T-helper 1 cell treated with Interleukin-12 subunit alpha and Interleukin-12 subunit beta and Interleukin-4 antibody, amounts not matched to agents 30 μg/mL and 1 μg/mL, for 36 hours (primary cell): ENCODE data around the gene ACACB.

Experiments
- H3K27ac Mint-ChIP-seq: one replicate; pipeline ENCODE4 v1.8.0; 2021; ENCODE audit warnings: mild to moderate bottlenecking, mixed read lengths
- H3K27me3 Mint-ChIP-seq: one replicate; pipeline ENCODE4 v1.8.0; 2021; ENCODE audit warnings: low read depth, mixed read lengths
- H3K36me3 Mint-ChIP-seq: one replicate; pipeline ENCODE4 v1.8.0; 2021; ENCODE audit warnings: low read depth, mixed read lengths
- H3K4me1 Mint-ChIP-seq: one replicate; pipeline ENCODE4 v1.8.0; 2021; ENCODE audit warnings: low read depth, mixed read lengths
- H3K4me3 Mint-ChIP-seq: one replicate; pipeline ENCODE4 v1.8.0; 2021; ENCODE audit warnings: mild to moderate bottlenecking, moderate library complexity, mixed read lengths
- H3K9me3 Mint-ChIP-seq: one replicate; pipeline ENCODE4 v1.8.0; 2021; ENCODE audit warnings: mixed read lengths

The ACACB gene

DNA sequence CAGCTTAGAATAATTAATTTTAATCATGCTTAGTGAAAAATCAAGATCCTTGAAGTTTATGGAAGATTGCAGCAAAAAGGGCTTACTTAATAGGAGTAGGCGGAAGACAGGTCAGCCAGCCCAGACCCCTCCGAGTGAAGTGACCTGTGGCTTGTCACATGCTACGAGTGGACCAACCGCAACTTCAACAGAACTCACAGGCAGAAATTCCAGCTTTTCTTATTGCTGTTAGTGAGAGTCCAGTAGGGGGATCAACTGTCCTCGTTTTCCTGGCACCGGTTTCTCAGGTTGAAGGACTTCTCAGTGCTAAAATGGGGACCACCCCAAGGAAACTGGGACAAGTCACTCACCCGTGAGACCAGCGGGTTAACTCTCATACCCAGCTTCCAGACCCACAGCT, 72.9 kb downstream of the ACACB start:
- Mint-ChIP-seq H3K27ac (no peak overlapping the region), H3K4me1 (no peaks in the 10 kb centered on the region), H3K4me3 (no peak overlapping the region), H3K36me3 (no peaks in the 10 kb centered on the region), H3K27me3 (no peaks in the 10 kb centered on the region), H3K9me3 (no peaks in the 10 kb centered on the region)

DNA sequence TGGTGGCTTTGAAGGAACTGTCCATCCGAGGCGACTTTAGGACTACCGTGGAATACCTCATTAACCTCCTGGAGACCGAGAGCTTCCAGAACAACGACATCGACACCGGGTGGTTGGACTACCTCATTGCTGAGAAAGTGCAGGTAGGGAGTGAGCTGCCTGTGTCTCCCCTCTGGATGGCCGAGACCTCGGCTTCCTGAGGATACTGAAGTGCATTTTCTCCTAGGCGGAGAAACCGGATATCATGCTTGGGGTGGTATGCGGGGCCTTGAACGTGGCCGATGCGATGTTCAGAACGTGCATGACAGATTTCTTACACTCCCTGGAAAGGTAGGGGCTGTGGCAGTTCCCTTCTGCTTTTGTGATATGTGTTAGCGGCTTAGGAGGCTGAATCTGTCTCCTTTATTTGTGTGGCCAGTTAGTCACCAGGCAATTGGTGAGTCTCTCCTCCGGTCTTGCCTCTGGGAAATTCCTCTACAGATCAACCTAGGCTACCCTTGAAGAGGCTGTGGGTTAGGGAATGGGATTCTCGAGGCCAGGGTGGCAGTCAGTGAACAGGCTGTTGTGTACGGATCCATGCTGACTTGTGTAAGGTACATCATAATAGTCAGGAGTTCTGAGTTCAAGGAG, 75.3 kb downstream of the ACACB start:
- Mint-ChIP-seq H3K27me3 (no peaks in the 10 kb centered on the region), H3K4me1 (no peaks in the 10 kb centered on the region), H3K27ac (no peak overlapping the region), H3K9me3 (no peaks in the 10 kb centered on the region), H3K36me3 (peaks cover 1% of the 10 kb centered on the region), H3K4me3 (no peak overlapping the region)

DNA sequence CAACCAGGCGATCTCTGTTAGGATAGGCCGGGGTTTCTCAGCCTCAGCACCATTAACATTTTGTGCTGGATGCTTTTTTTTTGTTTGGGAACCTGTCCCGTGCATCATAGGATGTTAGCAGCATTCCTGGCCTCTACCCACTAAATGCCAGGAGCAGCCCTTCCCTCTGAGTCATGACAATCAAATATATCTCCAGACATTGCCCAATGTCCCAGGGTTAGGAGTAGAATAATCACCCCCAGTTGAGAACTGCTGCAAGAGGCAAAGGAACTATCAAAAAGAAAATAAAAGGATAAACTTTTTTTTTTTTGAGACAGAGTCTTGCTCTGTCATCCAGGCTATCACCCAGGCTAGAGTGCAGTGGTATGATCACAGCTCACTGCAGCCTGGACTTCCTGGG, 76.0 kb downstream of the ACACB start:
- Mint-ChIP-seq H3K9me3 (no peaks in the 10 kb centered on the region), H3K36me3 (peaks cover 1% of the 10 kb centered on the region), H3K27me3 (no peaks in the 10 kb centered on the region), H3K4me1 (no peaks in the 10 kb centered on the region), H3K27ac (no peak overlapping the region), H3K4me3 (no peak overlapping the region)

DNA sequence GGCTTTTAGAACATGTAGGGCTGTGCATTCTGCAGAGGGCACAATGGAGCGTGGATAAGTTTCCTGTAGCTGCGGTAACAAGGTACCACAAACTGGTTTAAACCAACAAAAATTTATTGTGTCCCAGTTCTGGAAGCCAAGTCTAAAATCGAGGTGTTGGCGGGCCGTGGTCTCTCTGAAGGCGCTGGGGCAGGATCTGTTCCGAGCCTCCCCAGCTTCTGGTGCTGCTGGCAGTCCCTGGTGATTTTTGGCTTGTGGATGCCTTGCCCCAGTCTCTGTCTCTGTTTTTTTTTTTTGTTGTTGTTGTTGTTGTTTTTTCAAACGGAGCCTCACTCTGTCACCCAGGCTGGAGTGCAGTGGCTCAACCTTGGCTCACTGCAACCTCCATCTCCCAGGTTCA, 77.5 kb downstream of the ACACB start:
- Mint-ChIP-seq H3K4me3 (no peak overlapping the region), H3K27me3 (no peaks in the 10 kb centered on the region), H3K27ac (no peak overlapping the region), H3K36me3 (peaks cover 1% of the 10 kb centered on the region), H3K4me1 (no peaks in the 10 kb centered on the region), H3K9me3 (no peaks in the 10 kb centered on the region)

DNA sequence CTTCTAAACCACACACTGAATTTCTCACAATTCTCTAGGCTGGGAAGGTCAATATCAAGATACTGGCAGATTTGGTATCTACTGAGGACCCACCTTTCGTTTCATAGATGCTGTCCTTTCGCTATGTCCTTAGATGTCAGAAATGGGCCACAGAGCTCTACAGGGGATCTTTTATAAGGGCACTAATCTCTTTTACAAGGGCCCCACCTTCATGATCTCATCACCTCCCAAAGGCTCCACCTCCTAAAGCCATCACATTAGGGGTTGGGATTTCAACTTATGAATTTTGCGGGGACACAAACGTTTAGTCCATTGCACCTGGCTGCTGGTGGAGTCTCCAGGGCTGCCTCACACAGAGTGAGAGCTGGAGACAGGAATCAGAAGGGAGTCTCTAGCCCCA, 79.9 kb downstream of the ACACB start:
- no peaks in the 10 kb centered on the region for H3K4me1 Mint-ChIP-seq

DNA sequence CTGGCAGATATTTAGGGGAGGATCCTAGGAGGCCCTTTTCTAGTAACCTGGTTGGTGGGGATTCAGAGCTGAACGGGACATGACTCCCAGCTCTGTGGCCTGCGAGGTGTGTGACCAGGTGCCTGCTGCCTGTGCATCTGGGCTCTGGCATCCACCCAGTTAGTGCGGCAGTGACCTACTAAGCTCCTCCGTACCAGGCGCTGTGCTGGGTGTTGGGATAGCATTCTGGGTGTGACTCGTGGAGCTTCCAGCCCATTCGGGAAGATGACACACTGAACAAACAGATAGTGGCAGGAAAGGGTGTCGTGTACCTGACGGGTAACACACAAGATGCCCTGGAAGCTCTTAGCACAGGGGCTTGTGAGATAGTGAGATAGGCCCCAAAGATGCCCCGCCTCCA, 80.9 kb downstream of the ACACB start:
- Mint-ChIP-seq H3K4me3 (no peak overlapping the region), H3K36me3 (peaks cover 1% of the 10 kb centered on the region), H3K27me3 (no peaks in the 10 kb centered on the region), H3K9me3 (no peaks in the 10 kb centered on the region), H3K4me1 (no peaks in the 10 kb centered on the region), H3K27ac (no peak overlapping the region)

More for the DNA sequence above, 79.9 kb downstream of the ACACB start:
- Mint-ChIP-seq H3K9me3 (no peaks in the 10 kb centered on the region), H3K4me3 (no peak overlapping the region), H3K36me3 (peaks cover 1% of the 10 kb centered on the region), H3K27ac (no peak overlapping the region), H3K27me3 (no peaks in the 10 kb centered on the region)

DNA sequence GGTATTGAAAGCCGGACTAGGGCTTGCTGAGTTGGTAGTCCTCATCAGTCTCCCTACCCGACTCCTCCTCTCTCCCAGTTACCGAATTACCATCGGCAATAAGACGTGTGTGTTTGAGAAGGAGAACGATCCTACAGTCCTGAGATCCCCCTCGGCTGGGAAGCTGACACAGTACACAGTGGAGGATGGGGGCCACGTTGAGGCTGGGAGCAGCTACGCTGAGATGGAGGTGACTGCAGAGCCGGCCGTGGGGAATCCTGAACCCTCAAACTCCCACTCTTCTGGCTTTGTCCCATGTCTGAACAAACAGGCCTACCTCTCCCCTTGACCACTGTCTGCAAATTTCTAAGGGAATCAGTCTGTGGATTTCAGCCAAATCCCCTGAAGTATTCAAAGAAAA, 82.9 kb downstream of the ACACB start:
- Mint-ChIP-seq H3K4me3 (no peak overlapping the region), H3K27ac (no peak overlapping the region), H3K27me3 (no peaks in the 10 kb centered on the region), H3K9me3 (no peaks in the 10 kb centered on the region), H3K4me1 (no peaks in the 10 kb centered on the region), H3K36me3 (peaks cover 1% of the 10 kb centered on the region)

DNA sequence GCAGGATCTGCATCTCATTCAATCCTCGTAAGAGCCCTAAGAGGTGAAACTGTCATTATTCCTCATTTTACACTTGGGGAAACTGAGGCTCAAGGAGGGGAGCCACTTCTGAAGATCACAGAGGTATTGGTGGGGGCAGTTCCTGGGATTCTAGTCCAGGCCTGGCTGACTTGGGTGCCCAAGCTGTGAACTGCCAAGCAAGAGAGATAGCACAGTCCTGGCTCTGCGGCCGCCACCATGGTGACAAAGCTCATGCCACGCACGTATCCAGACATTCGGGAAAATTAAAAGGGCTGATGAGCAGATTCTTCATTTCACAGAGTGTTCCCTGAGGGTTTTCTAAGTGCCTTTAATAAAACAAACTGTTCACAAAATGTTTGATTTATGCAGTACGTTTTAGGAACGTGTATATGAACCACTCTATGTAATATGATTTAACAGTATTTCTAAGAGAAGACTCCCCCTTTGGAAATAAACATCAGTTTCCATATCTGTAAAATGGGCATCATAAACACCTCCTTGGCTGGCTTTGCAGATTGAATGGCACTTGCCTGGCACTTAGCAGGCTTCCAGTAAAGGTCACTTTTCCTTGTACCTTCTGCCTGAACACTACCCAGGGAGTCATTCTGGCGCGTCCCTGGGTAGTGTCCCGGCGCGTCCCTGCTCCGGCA, 84.6 kb downstream of the ACACB start:
- H3K27ac Mint-ChIP-seq: no peak overlapping the region
- H3K36me3 Mint-ChIP-seq: peaks cover under 1% of the 10 kb centered on the region

DNA sequence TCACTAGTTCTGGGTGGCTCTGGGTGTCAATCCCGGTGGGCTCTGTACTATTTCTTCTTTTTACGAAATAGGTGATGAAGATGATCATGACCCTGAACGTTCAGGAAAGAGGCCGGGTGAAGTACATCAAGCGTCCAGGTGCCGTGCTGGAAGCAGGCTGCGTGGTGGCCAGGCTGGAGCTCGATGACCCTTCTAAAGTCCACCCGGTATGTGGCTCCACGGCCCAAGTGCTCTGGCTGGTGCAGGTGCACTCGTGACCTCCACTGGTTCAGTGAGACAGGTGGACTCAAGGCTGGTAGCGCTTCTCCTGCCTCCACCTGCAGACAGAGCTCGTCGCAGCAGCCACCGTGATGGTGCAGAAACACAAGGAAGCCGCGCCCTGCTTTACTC, 85.1 kb downstream of the ACACB start:
- no peak overlapping the region for H3K27ac Mint-ChIP-seq
- no peaks in the 10 kb centered on the region for H3K36me3 Mint-ChIP-seq
- no peaks in the 10 kb centered on the region for H3K27me3 Mint-ChIP-seq
- no peaks in the 10 kb centered on the region for H3K9me3 Mint-ChIP-seq
- no peak overlapping the region for H3K4me3 Mint-ChIP-seq
- no peaks in the 10 kb centered on the region for H3K4me1 Mint-ChIP-seq

More for the DNA sequence above, 84.6 kb downstream of the ACACB start:
- Mint-ChIP-seq H3K4me1 (no peaks in the 10 kb centered on the region), H3K4me3 (no peak overlapping the region), H3K27me3 (no peaks in the 10 kb centered on the region), H3K9me3 (no peaks in the 10 kb centered on the region)

DNA sequence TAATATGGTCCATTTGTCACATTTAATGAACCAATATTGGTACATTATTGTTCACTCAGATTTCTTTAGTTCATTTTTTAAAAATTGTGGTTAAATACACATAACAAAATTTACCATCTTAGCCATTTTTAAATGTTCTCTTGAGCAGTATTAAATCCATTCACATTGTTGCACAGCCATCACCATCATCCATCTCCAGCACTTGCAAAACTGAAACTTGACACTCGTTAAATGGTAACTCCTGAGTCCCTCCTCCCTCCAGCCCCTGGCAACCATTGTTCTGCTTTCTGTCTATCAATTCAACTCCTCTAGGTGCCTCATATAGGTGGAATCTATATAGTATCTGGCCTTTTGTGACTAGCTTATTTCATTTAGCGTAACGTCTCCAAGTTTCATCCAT, 86.4 kb downstream of the ACACB start:
- no peaks in the 10 kb centered on the region for H3K27me3 Mint-ChIP-seq
- H3K4me3 Mint-ChIP-seq: no peak overlapping the region
- H3K27ac Mint-ChIP-seq: no peak overlapping the region
- H3K4me1 Mint-ChIP-seq: no peaks in the 10 kb centered on the region
- H3K9me3 Mint-ChIP-seq: no peaks in the 10 kb centered on the region
- no peaks in the 10 kb centered on the region for H3K36me3 Mint-ChIP-seq

DNA sequence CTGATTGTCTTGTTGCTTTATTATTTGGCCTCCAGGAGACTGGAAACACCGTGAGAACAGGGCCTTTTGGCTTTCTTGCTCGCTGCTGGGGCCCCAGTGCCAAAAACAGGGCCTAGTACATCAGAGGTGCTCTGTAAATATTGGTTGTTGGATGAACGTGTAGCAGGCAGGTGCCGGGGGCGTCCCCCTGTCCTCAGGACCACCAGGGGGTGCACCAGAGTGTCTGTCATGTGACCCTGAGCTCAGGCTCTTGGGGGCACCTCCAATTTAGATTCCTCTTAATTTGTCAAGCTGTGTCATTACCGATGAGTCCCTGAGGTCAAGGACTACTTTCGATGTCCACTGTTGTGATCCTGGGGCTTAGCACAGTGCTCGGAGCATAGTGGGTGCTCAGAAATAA, 87.1 kb downstream of the ACACB start:
- Mint-ChIP-seq H3K4me3 (no peak overlapping the region), H3K27ac (no peak overlapping the region), H3K4me1 (no peaks in the 10 kb centered on the region), H3K36me3 (no peaks in the 10 kb centered on the region), H3K27me3 (no peaks in the 10 kb centered on the region), H3K9me3 (no peaks in the 10 kb centered on the region)

DNA sequence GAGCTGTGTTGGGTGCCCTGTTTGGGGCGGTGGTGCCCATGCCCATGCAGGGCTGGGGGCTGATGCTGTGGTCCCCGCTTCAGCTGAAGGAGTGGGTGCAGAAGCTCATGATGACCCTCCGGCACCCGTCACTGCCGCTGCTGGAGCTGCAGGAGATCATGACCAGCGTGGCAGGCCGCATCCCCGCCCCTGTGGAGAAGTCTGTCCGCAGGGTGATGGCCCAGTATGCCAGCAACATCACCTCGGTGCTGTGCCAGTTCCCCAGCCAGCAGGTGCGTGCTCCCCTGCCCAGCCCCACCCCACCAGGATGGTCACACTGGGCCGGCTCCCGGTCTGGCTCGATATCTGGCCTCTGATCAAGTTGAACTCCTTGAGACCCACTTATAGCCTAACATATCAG, 92.7 kb downstream of the ACACB start:
- no peaks in the 10 kb centered on the region for H3K9me3 Mint-ChIP-seq
- no peaks in the 10 kb centered on the region for H3K27me3 Mint-ChIP-seq
- H3K4me1 Mint-ChIP-seq: no peaks in the 10 kb centered on the region
- H3K27ac Mint-ChIP-seq: no peak overlapping the region
- H3K4me3 Mint-ChIP-seq: no peak overlapping the region
- no peaks in the 10 kb centered on the region for H3K36me3 Mint-ChIP-seq

DNA sequence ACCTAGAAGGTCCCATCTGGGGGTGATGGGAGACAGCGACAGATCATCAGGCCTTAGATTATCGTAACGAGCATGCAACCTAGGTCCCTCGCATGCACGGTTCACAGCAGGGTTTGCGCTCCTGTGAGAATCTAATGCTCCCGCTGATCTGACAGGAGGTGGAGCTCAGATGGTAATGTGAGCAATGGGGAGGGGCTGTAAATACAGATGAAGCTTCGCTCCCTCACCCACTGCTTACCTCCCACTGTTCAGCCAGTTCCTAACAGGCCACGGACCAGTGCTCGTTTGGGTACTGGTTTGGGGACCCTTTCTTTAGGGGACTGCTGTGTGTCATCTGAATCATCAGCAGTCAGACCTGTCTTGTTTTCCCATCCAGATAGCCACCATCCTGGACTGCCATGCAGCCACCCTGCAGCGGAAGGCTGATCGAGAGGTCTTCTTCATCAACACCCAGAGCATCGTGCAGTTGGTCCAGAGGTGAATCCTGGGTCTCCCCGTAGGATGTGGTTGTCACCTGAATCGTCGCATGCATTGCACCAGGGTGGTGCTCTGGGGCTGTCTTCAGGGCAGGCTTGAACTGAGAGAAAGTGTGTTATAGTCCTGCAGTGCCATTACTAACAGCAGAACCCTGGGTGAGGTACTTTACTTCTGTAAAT, 96.2 kb downstream of the ACACB start:
- Mint-ChIP-seq H3K27me3 (no peaks in the 10 kb centered on the region), H3K4me1 (no peaks in the 10 kb centered on the region), H3K27ac (no peak overlapping the region), H3K9me3 (no peaks in the 10 kb centered on the region), H3K4me3 (no peak overlapping the region), H3K36me3 (no peaks in the 10 kb centered on the region)

DNA sequence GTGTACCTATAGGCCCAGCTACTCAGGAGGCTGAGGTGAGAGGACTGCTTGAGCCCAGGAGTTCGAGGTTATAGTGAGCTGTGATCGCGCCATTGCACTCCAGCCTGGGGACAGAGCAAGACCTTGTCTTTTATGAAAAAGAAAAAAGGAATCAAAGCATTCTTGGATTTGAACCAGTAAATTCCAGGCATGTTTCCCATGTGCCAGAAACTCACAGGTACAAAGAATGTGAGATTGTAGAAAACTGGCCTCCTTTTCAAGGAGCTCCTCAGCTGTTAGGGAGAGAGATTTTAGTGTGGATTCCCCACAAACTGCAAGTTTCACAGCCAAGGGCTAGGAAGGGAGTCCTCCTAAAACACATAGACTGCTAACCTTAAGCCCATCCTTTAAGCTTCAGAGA, 97.7 kb downstream of the ACACB start:
- no peak overlapping the region for H3K4me3 Mint-ChIP-seq
- H3K9me3 Mint-ChIP-seq: no peaks in the 10 kb centered on the region
- H3K4me1 Mint-ChIP-seq: no peaks in the 10 kb centered on the region
- H3K27ac Mint-ChIP-seq: no peak overlapping the region
- no peaks in the 10 kb centered on the region for H3K27me3 Mint-ChIP-seq
- H3K36me3 Mint-ChIP-seq: no peaks in the 10 kb centered on the region

DNA sequence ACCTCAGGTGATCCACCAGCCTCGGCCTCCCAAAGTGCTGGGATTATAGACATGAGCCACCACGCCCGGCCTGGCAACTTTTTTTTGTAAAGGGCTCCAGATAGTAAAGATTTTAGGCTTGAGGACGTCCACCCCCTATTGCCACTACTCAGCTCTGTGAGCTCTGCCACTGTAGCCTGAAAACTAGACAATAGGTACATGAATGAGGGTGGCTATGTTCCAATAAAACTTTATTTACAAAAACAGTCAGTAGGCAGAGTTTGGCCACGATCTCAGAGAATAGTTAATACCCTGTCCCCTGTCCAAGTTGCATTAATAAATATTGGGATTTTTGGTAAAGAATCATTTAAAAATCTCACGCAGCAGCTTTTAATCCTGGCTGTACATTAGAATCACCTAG, 102.6 kb downstream of the ACACB start:
- Mint-ChIP-seq H3K4me3 (no peak overlapping the region), H3K27me3 (no peaks in the 10 kb centered on the region), H3K4me1 (no peaks in the 10 kb centered on the region), H3K36me3 (no peaks in the 10 kb centered on the region), H3K9me3 (no peaks in the 10 kb centered on the region), H3K27ac (no peak overlapping the region)
